ENCODE results near the gene RYR1. TPM values are rescaled to one million over a fixed set of nuclear protein-coding genes. Genes with fewer than 3 reads are reported as not detected.

RYR1 gene
- total and polyA plus RNA-seq, 10 of the 15 experiments (the other 5 are each of a cell fraction or from before 2014, with no cell fraction given) = under 0.01 to 0.32 (median 0.07) TPM; not detected in 1

DNA sequence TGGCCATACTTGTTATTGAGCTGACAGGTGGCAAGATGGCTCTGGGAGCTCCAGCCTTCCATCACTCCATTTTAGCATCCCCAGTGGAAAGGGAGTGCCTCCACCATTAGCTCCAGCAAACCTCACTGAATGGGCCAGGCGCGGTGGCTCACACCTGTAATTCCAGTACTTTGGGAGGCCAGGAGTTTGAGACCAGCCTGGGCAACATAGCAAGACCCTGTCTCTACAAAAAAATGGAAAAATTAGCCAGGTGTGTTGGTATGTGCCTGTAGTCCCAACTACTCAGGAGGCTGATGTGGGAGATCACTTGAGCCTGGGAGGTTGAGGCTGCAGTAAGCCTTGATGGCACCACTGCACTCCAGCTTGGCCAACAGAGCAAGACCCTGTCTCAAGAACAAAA lies 98.0 kb downstream of the RYR1 start:
- Histone ChIP-seq H4K20me1 (ENCODE audit: control insufficient read depth, insufficient read depth) (no peaks in the 10 kb centered on the region), H3K4me2 (ENCODE audit: control insufficient read depth, insufficient read depth) (no peak overlapping the region), H3K9me3 (replicated peaks; ENCODE audit: control insufficient read depth, insufficient read depth, low read length) (peaks cover 12% of the 10 kb centered on the region; the same call in 2 of the 3 replicates), H3K27me3 (replicated peaks in 1 of 2; ENCODE audit: control insufficient read depth in 2 of 2, insufficient read depth in 2 of 2, low read length in 1 of 2) (no peaks in the 10 kb centered on the region), H2AFZ (ENCODE audit: control insufficient read depth, low read depth, low read length) (no peak overlapping the region), H3K79me2 (ENCODE audit: control insufficient read depth, insufficient read depth, low read length) (no peaks in the 10 kb centered on the region), H3K27ac (ENCODE audit: control insufficient read depth, insufficient read depth) (no peak overlapping the region), H3K4me3 (no peak overlapping the region), H3K9ac (ENCODE audit: control insufficient read depth, insufficient read depth, low read length) (no peak overlapping the region), H3K4me1 (ENCODE audit: control insufficient read depth, insufficient read depth, low read length) (no peaks in the 10 kb centered on the region), H3K36me3 (ENCODE audit: control insufficient read depth in 2 of 2, insufficient read depth in 2 of 2, low read length in 1 of 2) (no peaks in the 10 kb centered on the region)
- ChIA-PET SMC1A (ENCODE audit: uncharacterized antibody, unreplicated experiment) (no interaction called here), RAD21 (ENCODE audit: unreplicated experiment) (interaction anchor here (2.0 kb wide), 1 partner anchor 16 kb away, joined by 4 read pairs; no protein-coding TSS in a partner anchor), POLR2A (no interaction called here), CTCF (interaction anchor here (0.8 kb wide), 1 partner anchor 197 kb away, joined by 3 read pairs; no protein-coding TSS in a partner anchor)
- in situ Hi-C loops (cut with MboI) = no loop called here
- DNase-seq (ENCODE audit: low read depth, low spot score) = no peak
- intact Hi-C loops (cut with micrococcal nuclease; ENCODE audit: unreplicated experiment) = no loop called here
- no peak for ATAC-seq
- no TSS peak for BruUV-seq (replicated peaks)
- FAIRE-seq = no peak
- WGBS (ENCODE audit: insufficient coverage, insufficient replicate concordance, low lambda C conversion rate, missing lambda C conversion rate) = 98% methylated on average over 2 of the region's 2 CpGs
- no peak for TF ChIP-seq ZNF687 (IDR thresholded peaks at IDR 0.05)
- no peak for TF ChIP-seq STAT3 (IDR thresholded peaks at IDR 0.05; ENCODE audit: low read depth, low read length)
- TF ChIP-seq HDGF (IDR thresholded peaks at IDR 0.05) = no peak
- TF ChIP-seq, protein P1, sequence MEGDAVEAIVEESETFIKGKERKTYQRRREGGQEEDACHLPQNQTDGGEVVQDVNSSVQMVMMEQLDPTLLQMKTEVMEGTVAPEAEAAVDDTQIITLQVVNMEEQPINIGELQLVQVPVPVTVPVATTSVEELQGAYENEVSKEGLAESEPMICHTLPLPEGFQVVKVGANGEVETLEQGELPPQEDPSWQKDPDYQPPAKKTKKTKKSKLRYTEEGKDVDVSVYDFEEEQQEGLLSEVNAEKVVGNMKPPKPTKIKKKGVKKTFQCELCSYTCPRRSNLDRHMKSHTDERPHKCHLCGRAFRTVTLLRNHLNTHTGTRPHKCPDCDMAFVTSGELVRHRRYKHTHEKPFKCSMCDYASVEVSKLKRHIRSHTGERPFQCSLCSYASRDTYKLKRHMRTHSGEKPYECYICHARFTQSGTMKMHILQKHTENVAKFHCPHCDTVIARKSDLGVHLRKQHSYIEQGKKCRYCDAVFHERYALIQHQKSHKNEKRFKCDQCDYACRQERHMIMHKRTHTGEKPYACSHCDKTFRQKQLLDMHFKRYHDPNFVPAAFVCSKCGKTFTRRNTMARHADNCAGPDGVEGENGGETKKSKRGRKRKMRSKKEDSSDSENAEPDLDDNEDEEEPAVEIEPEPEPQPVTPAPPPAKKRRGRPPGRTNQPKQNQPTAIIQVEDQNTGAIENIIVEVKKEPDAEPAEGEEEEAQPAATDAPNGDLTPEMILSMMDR (IDR thresholded peaks at IDR 0.05 in 2 of 3, conservative IDR thresholded peaks at IDR 0.05 in 1 of 3; ENCODE audit: control insufficient read depth in 2 of 3, extremely low read depth in 1 of 3, insufficient read depth in 1 of 3, low read depth in 3 of 3, low read length in 3 of 3) = no peak
- no peak for TF ChIP-seq KAT2A (conservative IDR thresholded peaks at IDR 0.05; ENCODE audit: control insufficient read depth, low read depth, low read length)
- no peak for TF ChIP-seq ZNF274 (IDR thresholded peaks at IDR 0.05; ENCODE audit: insufficient read depth, insufficient read length)
- no peak for TF ChIP-seq PAX8 (IDR thresholded peaks at IDR 0.05)
- no peak for TF ChIP-seq CUX1 (IDR thresholded peaks at IDR 0.05; ENCODE audit: insufficient replicate concordance, low read depth, low read length)
- TF ChIP-seq ASH2L (IDR thresholded peaks at IDR 0.05; ENCODE audit: borderline replicate concordance, low read depth) = no peak
- no peak for TF ChIP-seq MTA2 (IDR thresholded peaks at IDR 0.05; ENCODE audit: low read depth)
- no peak for TF ChIP-seq BMI1 (IDR thresholded peaks at IDR 0.05; ENCODE audit: borderline replicate concordance)
